Endometrial microvascular endothelial cells (primary cell): ENCODE data around the gene TAGLN. TPM values are rescaled to one million over a fixed set of nuclear protein-coding genes. Genes with fewer than 3 reads are reported as not detected.

Experiments
- in situ Hi-C: cut with HindIII; loops from 2 replicates; pipeline ENCODE4 v1.10.0; 2017; ENCODE audit warnings: low sequenced_read_pairs, low pct_unique_long_range_greater_than_20kb; ENCODE audit errors: inconsistent ontology term
- total RNA-seq: library from RNA; depleted of rRNA; stranded (reverse); fragments of >200 nt; gene quantifications from one replicate; pipeline ENCODE4 v1.2.3, GENCODE V29; 2015; ENCODE audit errors: inconsistent ontology term

The TAGLN gene
- total RNA-seq, 1 donor from 2014 or later = 110 TPM

GRCh38 chr11:117221775-117222517 lies 22.8 kb downstream of the TAGLN start:
- in situ Hi-C loops = loop anchor here (10.0 kb wide), 1 partner anchor 47 kb away; the partner anchor contains the start of gene SIDT2

GRCh38 chr11:117222991-117223740 lies 24.0 kb downstream of the TAGLN start:
- in situ Hi-C loops = loop anchor here (10.0 kb wide), 1 partner anchor 48 kb away; the partner anchor contains the start of gene SIDT2

DNA sequence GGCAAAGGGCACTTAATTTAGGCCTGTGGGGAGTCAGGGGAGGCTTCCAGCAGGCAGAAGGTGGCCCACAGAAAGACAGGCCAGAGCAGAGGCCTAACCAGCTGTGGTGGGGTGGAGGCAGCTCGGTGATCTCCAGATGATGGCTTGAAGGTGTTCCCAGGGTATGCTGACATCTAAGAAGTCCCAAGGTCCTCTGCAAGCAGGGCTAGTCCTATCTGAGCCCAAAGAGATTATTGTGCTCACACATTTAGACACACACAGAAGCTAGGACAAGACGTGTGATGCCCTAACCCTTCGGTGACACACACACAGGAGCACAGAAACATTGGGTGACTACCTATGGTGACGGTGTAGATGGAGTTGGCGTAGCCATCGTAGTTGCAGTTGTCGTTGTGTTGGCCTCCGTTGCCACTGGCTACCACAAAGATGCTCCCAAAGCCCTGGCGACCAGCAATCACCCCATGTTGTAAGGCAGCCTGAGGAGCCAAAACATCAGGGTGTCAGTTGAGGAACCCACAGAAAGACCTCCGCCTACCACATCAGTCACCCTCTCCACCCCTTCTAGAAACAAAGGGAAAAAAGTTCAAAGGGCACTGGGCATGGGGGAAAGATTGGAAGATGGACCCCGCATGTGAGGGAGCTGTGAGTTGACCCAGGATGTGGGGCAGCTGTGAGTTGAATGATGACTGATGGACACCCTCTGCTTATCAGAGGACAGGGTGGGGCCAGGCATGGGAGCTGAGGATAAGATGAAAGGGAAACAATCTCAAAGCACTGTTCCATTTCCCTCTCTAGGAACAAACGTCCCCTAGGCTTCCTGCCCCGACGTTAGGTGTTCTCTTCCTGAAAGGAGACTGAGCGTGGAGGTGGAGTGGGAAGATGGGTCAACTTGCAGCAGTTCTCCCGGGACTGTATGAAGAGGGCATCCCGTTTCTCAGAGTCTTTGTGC lies 24.8 kb downstream of the TAGLN start:
- in situ Hi-C loops = loop anchor here (10.0 kb wide), 1 partner anchor 49 kb away; the partner anchor contains the start of gene SIDT2

GRCh38 chr11:117225553-117226170 lies 26.5 kb downstream of the TAGLN start:
- in situ Hi-C loops = loop anchor here (10.0 kb wide), 1 partner anchor 51 kb away; the partner anchor contains the start of gene SIDT2

GRCh38 chr11:117226388-117227385 lies 27.5 kb downstream of the TAGLN start:
- in situ Hi-C loops = loop anchor here (10.0 kb wide), 1 partner anchor 52 kb away; the partner anchor contains the start of gene SIDT2

DNA sequence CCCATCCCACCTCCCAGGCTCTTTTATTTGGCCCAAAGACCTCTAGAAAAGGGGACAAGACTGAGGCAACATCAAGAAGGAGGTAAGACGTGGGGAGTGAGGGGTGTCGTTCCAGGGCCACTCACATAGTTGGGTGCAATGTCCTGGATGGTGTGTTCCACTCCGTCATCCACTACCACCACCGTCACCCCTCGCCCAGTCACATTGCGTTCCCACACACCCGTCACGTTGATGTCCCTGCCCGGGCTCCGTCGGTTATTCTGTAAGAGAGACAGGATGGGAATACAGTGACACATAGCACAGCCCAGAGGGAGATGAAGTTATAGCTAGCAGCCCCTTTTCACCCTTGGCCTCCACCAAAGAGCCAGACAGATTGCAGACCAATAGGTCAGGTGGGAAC lies 28.9 kb downstream of the TAGLN start:
- in situ Hi-C loops = loop anchor here (10.0 kb wide), 1 partner anchor 53 kb away; the partner anchor contains the start of gene SIDT2

- in situ Hi-C loops = loop anchor here (10.0 kb wide), 1 partner anchor 55 kb away; the partner anchor contains the start of gene SIDT2
These were observed 30.2 kb downstream of the TAGLN start for GRCh38 chr11:117229411-117229810.

DNA sequence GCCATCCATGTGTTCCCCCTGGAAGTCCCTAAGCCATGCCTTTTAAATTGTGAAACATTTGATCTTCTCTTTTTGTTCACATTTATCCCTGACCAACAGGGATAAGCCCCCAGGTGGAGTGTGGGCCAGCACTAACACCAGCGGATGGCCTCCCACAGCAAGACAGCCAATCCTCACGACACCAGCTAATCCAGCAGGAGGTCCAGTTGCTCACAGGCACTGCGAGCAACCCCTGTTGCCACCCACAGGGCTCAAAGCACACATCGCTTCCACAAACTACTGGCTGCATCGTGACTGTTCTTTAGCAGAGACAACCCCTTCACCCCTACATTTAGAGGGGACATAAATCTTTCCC lies 30.7 kb downstream of the TAGLN start:
- in situ Hi-C loops = loop anchor here (10.0 kb wide), 1 partner anchor 55 kb away; the partner anchor contains the start of gene SIDT2

- in situ Hi-C loops = no loop called here
These were observed 31.3 kb downstream of the TAGLN start for GRCh38 chr11:117230286-117230961.

DNA sequence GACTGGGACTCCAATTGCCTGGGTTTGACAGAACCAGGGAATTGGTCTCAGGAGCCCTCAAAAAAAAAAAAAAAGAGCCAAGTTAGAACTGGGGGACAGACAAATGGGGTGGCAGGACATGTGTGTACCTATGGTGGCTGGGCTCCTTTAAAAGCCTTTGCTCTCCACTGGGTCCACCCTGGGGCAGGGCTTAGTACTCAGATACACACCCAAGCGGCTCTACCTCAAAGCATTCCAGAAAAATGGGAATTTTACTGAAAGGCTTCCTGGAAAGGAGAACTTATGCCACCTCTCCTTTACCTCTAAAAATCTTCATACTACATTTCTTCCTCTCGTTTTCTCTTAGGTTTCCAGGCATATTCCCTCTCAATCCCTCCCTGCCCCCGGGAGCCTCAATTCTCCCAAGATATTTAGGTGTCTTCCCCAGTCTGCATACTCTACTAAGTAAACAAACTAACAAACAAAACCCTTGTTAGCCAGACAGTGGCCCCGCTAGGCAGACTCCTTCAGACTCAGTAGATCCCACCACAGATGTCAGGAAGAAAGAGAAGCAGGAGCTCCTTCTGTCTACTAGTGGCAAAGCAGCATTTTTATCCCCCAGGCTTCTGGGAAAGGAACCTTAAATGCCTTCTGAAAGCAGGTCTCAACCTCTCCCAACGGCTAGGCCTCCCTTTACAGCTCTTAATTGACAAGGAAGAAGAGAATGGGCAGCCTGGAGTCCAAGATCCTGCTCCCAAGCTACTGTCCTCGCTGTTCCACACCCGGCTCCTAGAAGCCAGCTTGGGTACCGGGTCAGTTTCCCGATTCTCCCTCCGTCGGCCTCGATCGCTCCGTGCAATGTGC lies 32.0 kb downstream of the TAGLN start:
- in situ Hi-C loops = no loop called here

GRCh38 chr11:117231842-117232091 lies 32.6 kb downstream of the TAGLN start, which contains the start of gene PCSK7:
Gene PCSK7 (minus strand): TSS chr11:117232073. CDS start chr11:117229844, 2,229 bp downstream.
- in situ Hi-C loops = no loop called here

DNA sequence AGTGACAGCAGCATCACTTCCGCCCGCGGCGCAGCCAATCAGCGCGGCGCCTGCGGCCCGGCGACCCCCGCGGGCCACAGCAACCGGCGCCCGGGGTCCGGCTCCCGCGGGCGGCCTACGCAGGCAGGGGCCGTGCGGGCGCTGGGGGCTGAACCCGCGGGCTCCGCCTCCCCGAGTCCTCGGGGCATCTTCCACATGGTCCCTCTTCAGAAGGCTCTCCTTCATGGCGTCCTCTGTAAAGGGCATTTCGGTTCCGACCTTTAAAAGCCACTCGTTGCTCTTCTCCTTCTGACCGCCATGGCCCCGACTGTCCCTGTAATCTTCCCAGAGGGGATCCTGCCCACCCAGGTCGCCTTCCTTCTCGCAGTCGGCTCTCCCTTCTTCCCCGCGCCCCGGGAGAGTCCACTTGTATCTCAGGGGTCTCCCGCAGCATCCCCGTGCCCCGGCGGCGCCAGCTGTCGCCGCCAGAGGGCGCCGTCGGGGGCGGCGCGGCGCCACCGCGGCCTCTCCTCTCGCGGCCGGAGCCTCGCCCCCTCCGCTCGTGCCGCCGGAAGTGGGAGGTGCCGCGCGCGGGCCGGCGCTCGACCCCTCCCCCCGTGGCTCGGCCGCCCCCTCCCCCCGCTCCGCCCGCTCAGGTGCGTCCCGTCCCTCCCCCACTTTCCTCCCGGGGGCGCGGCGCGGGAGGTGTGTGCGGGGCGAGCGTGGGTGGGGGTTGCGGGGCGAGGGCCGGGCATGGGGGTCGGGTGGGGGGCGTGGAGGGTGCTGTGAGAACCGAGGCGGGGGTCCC lies 33.1 kb downstream of the TAGLN start, which contains the start of gene RNF214:
Gene RNF214, plus strand, starts transcription at position 580 of the 787 bp plus-strand sequence. CDS start 1,602 bp downstream, outside the sequence.
- in situ Hi-C loops = no loop called here

DNA sequence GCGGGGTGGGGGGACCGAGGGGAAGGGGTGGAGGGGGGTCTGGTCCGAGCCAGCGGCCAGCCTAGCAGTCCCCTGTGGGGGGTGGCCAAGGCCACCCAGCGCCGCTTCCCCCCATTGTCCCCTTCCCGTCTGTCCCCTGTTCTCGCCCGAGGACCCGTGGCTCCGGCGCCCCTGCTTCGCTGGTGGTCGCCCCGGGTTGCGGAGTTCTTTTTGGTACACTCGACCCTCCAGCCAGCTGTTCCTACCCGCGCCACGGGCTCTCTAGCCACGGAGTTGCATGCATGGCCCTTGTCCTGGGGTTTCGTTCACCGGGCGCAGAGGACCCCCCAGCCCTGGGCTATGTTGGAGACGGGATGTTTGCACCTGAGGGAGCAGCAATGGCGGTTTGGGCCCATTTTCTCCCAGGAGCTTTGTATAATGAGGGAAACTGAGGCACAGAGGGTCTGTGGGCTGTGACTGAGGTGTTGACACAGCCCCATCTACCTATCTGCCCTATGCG lies 33.8 kb downstream of the TAGLN start:
- in situ Hi-C loops = no loop called here

- in situ Hi-C loops = no loop called here
These were observed 39.1 kb downstream of the TAGLN start for GRCh38 chr11:117238221-117238620.

DNA sequence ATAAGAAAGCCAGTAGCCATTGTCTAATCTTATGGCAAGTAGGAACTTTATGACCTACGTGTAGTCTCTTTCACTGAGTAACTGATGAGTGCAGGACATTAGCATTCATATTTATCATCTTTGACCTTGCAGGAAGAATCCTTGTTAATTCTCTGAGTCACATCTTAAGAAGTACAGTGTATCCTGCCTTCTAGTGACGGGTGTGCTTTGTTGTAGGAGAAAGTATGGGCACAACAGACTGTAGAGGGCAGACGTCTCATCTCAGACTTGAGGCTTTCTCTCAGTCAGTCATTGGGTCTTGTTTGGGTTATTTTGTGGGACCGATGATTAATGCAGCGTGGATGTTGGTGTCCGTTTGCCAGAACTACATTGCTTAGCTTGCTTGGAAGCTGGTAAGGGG lies 40.1 kb downstream of the TAGLN start:
- in situ Hi-C loops = no loop called here
